Mesodermal cell (in vitro differentiated cells): ENCODE results near the gene BAHD1.

Experiments used
- H3K27ac ChIP-seq: 2 replicates; pipeline ENCODE4 v1.7.0; 2013; ENCODE audit warnings: mild to moderate bottlenecking, low read depth, low read length, moderate library complexity; ENCODE audit not compliant: severe bottlenecking
- H3K36me3 ChIP-seq: 2 replicates; pipeline ENCODE4 v1.7.1; 2013; ENCODE audit warnings: mild to moderate bottlenecking, low read length, moderate library complexity; ENCODE audit not compliant: control insufficient read depth, insufficient read depth
- H3K4me1 ChIP-seq: one replicate; pipeline ENCODE4 v1.7.1; 2013; ENCODE audit warnings: mild to moderate bottlenecking, low read length; ENCODE audit not compliant: insufficient read depth, control insufficient read depth, poor library complexity, severe bottlenecking
- H3K4me3 ChIP-seq: 2 replicates; pipeline ENCODE4 v1.7.0; 2013; ENCODE audit warnings: low read length, control low read depth, mild to moderate bottlenecking; ENCODE audit not compliant: insufficient read depth, poor library complexity, severe bottlenecking; ENCODE audit errors: extremely low read depth
- H3K9me3 ChIP-seq: 2 replicates; pipeline ENCODE4 v1.7.1; 2013; ENCODE audit warnings: mild to moderate bottlenecking, low read length, moderate library complexity; ENCODE audit not compliant: control insufficient read depth
- WGBS, 2 experiments: methylation state at CpG; one replicate each; pipeline ENCODE4 v1.1.5; 2013; ENCODE audit warnings: missing lambda C conversion rate in 2 of 2; ENCODE audit not compliant: insufficient coverage in 2 of 2; 5-methylcytosine and 5-hydroxymethylcytosine counted together

Gene BAHD1

GRCh38 chr15:40501487-40501886, 60.7 kb downstream of the BAHD1 start:
- H3K27ac ChIP-seq = no peak overlapping the region
- no peaks in the 10 kb centered on the region for H3K4me1 ChIP-seq
- no peak overlapping the region for H3K4me3 ChIP-seq
- 73 to 85% methylated on average over 3 of the region's 6 CpGs for WGBS, 2 experiments
- no peaks in the 10 kb centered on the region for H3K36me3 ChIP-seq
- H3K9me3 ChIP-seq = no peaks in the 10 kb centered on the region

DNA sequence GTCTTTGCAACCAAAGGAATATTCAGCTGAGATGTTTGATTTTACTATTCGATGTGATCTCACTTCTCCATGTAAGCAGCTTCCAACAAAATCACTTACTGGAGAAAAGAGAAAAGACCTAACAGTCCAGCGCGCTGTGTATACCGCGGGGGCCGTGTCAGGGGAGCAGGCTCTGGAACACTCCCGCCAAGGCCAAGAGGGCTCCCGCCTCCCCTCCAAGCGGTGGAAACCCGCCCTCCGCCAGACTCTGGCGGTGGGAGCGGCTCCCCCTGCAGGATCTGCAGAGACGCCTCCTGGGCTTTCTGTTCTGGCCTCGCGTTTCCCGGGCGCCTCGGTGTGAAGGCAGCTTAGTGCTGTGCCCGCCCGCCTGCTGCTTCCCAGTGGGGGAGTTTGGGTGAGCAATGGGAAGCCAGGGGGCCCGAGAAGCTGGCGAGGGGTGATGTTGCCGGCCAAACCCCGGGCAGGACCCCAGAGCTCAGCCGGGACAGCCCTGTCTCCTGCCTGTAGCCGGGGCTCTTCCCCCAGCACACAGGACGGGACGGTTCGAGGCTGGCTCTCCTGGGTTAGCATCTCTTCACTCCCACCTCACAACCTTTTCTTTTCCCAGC, 66.3 kb downstream of the BAHD1 start:
- no peak overlapping the region for H3K27ac ChIP-seq
- no peaks in the 10 kb centered on the region for H3K36me3 ChIP-seq
- H3K4me1 ChIP-seq = no peaks in the 10 kb centered on the region
- H3K9me3 ChIP-seq = no peaks in the 10 kb centered on the region
- H3K4me3 ChIP-seq = no peak overlapping the region
- WGBS, 2 experiments = 11 to 12% methylated on average over 18 to 23 of the region's 30 CpGs

- no peak overlapping the region for H3K4me3 ChIP-seq
- no peaks in the 10 kb centered on the region for H3K9me3 ChIP-seq
- no CpG with 5 or more reads among the region's 1 CpG for WGBS, 2 experiments
- no peak overlapping the region for H3K27ac ChIP-seq
- no peaks in the 10 kb centered on the region for H3K36me3 ChIP-seq
- H3K4me1 ChIP-seq = no peaks in the 10 kb centered on the region
Observed at GRCh38 chr15:40508216-40508615, 67.5 kb downstream of the BAHD1 start.

GRCh38 chr15:40510201-40510600, 69.4 kb downstream of the BAHD1 start:
- Histone ChIP-seq H3K4me1 (no peaks in the 10 kb centered on the region), H3K27ac (no peak overlapping the region)

DNA sequence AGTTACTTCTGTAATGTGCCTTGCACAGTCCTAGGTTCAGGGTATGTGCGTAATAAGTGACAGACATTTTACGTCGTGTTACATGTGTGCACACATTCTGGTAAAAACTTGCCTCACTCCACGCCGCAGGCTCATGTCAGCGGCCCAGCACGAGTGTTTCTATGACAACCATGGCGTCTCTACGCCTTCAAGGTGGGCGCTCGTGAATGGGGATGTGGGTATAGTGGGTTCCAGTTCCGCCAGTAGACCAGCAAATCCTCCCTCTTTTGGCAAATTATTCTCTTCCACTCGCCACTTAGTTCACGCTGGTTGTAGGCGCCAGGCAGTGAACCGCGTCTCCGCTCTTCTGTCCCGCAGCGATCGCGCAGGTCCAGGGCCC, 70.3 kb downstream of the BAHD1 start:
- no peak overlapping the region for H3K27ac ChIP-seq

More at GRCh38 chr15:40510201-40510600, 69.4 kb downstream of the BAHD1 start:
- Histone ChIP-seq H3K4me3 (no peak overlapping the region), H3K36me3 (no peaks in the 10 kb centered on the region), H3K9me3 (no peaks in the 10 kb centered on the region)
- 67 to 100% methylated on average over 1 of the region's 2 CpGs for WGBS, 2 experiments

GRCh38 chr15:40511472-40512133, 70.8 kb downstream of the BAHD1 start:
- 12 to 13% methylated on average over 35 to 52 of the region's 61 CpGs for WGBS, 2 experiments
- Histone ChIP-seq H3K4me1 (no peaks in the 10 kb centered on the region), H3K4me3 (peak overlapping the region; percentile 35), H3K36me3 (no peaks in the 10 kb centered on the region), H3K27ac (no peak overlapping the region), H3K9me3 (no peaks in the 10 kb centered on the region)

More for the DNA sequence above, 70.3 kb downstream of the BAHD1 start:
- Histone ChIP-seq H3K36me3 (no peaks in the 10 kb centered on the region), H3K4me3 (peak overlapping the region; percentile 35), H3K9me3 (no peaks in the 10 kb centered on the region), H3K4me1 (no peaks in the 10 kb centered on the region)
- WGBS, 2 experiments = 52 to 57% methylated on average over 15 to 18 of the region's 22 CpGs

DNA sequence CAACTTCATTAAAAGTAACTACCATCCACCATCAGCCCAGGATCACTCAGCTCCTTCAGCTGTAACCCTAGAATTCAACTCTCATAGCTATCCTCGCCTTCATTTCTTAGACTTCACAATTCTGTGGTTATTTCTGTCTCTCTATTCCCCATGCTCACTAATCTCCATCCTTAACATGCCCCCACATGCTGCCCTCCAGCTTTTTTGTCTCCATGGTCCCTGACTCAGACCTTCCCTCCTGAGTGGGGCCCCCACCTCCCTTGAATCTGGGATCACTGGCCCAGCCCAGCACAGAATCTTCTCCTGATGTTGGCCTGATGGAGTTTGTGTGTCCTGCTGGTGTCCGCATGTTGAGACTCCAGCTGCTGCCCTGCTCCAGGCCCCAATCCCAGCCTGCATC, 71.7 kb downstream of the BAHD1 start:
- H3K4me3 ChIP-seq = no peak overlapping the region
- H3K36me3 ChIP-seq = no peaks in the 10 kb centered on the region
- H3K4me1 ChIP-seq = no peaks in the 10 kb centered on the region
- no peaks in the 10 kb centered on the region for H3K9me3 ChIP-seq
- H3K27ac ChIP-seq = no peak overlapping the region
- 94 to 100% methylated on average over 2 of the region's 2 CpGs for whole genome bisulfite sequencing, 2 experiments

DNA sequence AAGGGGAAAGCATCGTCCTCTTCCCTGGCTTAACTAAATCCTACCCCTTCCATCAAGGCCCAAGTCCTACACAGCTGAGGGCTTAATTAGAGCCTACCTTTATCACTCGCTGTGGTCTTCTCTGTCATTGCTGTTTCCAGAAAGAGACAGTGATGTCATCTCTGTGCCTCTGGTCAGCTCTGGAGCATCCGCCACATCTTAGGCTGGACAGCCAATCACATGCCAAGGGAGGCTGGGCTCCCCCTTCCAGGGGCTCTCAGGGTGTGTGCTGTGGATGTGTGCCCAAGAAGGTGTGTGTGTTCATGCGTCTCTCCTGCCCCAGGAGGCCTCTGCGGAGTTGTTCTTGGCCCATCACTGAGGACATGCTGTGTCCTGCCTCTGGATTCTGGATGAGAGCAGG, 72.9 kb downstream of the BAHD1 start:
- 77 to 100% methylated on average over 4 to 5 of the region's 5 CpGs for WGBS, 2 experiments
- no peaks in the 10 kb centered on the region for H3K9me3 ChIP-seq
- no peaks in the 10 kb centered on the region for H3K36me3 ChIP-seq
- H3K4me3 ChIP-seq = no peak overlapping the region
- H3K4me1 ChIP-seq = no peaks in the 10 kb centered on the region
- no peak overlapping the region for H3K27ac ChIP-seq

GRCh38 chr15:40516322-40516721, 75.6 kb downstream of the BAHD1 start:
- Histone ChIP-seq H3K4me1 (no peaks in the 10 kb centered on the region), H3K27ac (no peak overlapping the region), H3K4me3 (no peak overlapping the region), H3K9me3 (no peaks in the 10 kb centered on the region), H3K36me3 (no peaks in the 10 kb centered on the region)
- 67% methylated on average over 1 of the region's 2 CpGs; no CpG with 5 or more reads in 1 of the 2 experiments for WGBS, 2 experiments
